Testis (tissue), 3 donors: ENCODE results near the gene TMOD2. TPM values are rescaled to one million over a fixed set of nuclear protein-coding genes. Genes with fewer than 3 reads are reported as not detected.
A peak's percentile ranks its signal among the peaks of the same experiment; 100 is the strongest.

Experiments
- DNase-seq: peaks from one replicate; pipeline ENCODE4 v3.0.0-alpha.2; 2019
- H3K27ac ChIP-seq, 2 donors: fragments of 200-600 bp; sonication (generic); one replicate each; pipeline ENCODE4 v1.5.1; 2019
- H3K27me3 ChIP-seq: fragments of 200-600 bp; sonication (generic); one replicate; pipeline ENCODE4 v1.5.1; 2019
- H3K36me3 ChIP-seq: fragments of 200-600 bp; sonication (generic); one replicate; pipeline ENCODE4 v1.5.1; 2017; ENCODE audit warnings: low read depth; ENCODE audit errors: missing control alignments
- H3K4me1 ChIP-seq: fragments of 200-600 bp; sonication (generic); one replicate; pipeline ENCODE4 v1.5.1; 2019
- H3K4me3 ChIP-seq, 2 donors: fragments of 200-600 bp; sonication (generic); one replicate each; pipeline ENCODE4 v1.5.1; 2017 to 2019
- H3K9me3 ChIP-seq: fragments of 200-600 bp; sonication (generic); one replicate; pipeline ENCODE4 v1.5.1; 2017
- POLR2A ChIP-seq: fragments of 450-650 bp; IDR thresholded peaks from one replicate; pipeline ENCODE4 v1.6.1; 2017; ENCODE audit warnings: antibody characterized with exemption, mild to moderate bottlenecking, moderate library complexity
- WGBS, 2 donors: methylation state at CpG; one replicate each; pipeline ENCODE4 v1.1.5; 2018; 5-methylcytosine and 5-hydroxymethylcytosine counted together
- intact Hi-C: fragments of 100-400 bp; cut with DNase I; formaldehyde crosslinking; loops from one replicate; pipeline ENCODE4 v1.15.1; 2023; ENCODE audit warnings: low total_unique reads
- polyA plus RNA-seq: library from polyadenylated mRNA; stranded (reverse); fragments of 350-450 nt; fragmentation: Illumina TruSeq; extraction: RNeasy Lipid Tissue Mini Kit (QIAGEN cat#74804); gene quantifications from one replicate; pipeline ENCODE4 v1.2.3, GENCODE V29; 2014; ENCODE audit warnings: low read depth, low replicate concordance; ENCODE audit not compliant: insufficient read depth
- total RNA-seq, 2 donors: library from RNA; depleted of rRNA; stranded (reverse); fragments of >200 nt; gene quantifications; one replicate each; pipeline ENCODE4 v1.2.3, GENCODE V29; 2016
- TF ChIP-seq, protein P1 (sequence below), 3 experiments: fragments of 450-650 bp in 2 of 3; fragments of 200-600 bp in 1 of 3; sonication (generic) in 1 of 3; IDR thresholded peaks; one replicate each; pipeline ENCODE4 v1.5.1; 2016 to 2019; ENCODE audit warnings: antibody characterized with exemption in 3 of 3, mild to moderate bottlenecking in 2 of 3, moderate library complexity in 1 of 3

The TMOD2 gene
- total and polyA plus RNA-seq, 3 donors from 2014 or later: 5.8 to 6.4 (median 5.9) TPM

DNA sequence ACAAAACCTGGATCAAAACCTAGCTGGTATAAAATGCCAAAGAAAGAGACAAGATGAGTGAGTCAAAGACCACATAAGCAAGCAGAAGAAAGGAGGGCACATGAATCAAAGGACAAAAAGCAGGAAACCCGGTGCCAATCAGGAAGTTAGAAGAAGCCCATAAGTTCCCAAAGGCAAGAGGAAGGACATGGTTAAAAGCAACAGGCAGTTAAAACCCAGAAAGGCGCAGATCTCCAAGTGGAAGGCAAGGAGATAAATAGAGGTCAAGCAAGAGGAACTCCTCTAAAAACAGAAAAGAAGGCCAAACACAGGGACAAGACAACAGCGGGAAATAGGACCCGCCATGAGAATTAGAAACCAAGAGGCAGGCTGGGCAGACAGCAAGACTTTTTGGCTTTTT, 4.4 kb downstream of the TMOD2 start:
- Histone ChIP-seq H3K9me3 (no peaks in the 10 kb centered on the region), H3K27ac (no peak overlapping the region), H3K4me1 (peaks cover 14% of the 10 kb centered on the region), H3K4me3 (no peak overlapping the region), H3K27me3 (no peaks in the 10 kb centered on the region), H3K36me3 (no peaks in the 10 kb centered on the region)
- no peak for DNase-seq
- TF ChIP-seq, protein P1, sequence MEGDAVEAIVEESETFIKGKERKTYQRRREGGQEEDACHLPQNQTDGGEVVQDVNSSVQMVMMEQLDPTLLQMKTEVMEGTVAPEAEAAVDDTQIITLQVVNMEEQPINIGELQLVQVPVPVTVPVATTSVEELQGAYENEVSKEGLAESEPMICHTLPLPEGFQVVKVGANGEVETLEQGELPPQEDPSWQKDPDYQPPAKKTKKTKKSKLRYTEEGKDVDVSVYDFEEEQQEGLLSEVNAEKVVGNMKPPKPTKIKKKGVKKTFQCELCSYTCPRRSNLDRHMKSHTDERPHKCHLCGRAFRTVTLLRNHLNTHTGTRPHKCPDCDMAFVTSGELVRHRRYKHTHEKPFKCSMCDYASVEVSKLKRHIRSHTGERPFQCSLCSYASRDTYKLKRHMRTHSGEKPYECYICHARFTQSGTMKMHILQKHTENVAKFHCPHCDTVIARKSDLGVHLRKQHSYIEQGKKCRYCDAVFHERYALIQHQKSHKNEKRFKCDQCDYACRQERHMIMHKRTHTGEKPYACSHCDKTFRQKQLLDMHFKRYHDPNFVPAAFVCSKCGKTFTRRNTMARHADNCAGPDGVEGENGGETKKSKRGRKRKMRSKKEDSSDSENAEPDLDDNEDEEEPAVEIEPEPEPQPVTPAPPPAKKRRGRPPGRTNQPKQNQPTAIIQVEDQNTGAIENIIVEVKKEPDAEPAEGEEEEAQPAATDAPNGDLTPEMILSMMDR (IDR thresholded peaks at IDR 0.05): no peak
- no peak for TF ChIP-seq POLR2A
- intact Hi-C loops: no loop called here
- WGBS, 2 donors: 76 to 82% methylated on average over 4 of the region's 4 CpGs

- no peak overlapping the region for H3K4me3 ChIP-seq
- H3K36me3 ChIP-seq: no peaks in the 10 kb centered on the region
- H3K27me3 ChIP-seq: no peaks in the 10 kb centered on the region
- no peak for DNase-seq
- TF ChIP-seq POLR2A: no peak
- TF ChIP-seq, protein P1 (IDR thresholded peaks at IDR 0.05): no peak
- no peak overlapping the region for H3K27ac ChIP-seq
- peaks cover 14% of the 10 kb centered on the region for H3K4me1 ChIP-seq
- 83 to 86% methylated on average over 4 of the region's 4 CpGs for WGBS, 2 donors
- intact Hi-C loops: no loop called here
- no peaks in the 10 kb centered on the region for H3K9me3 ChIP-seq
These were observed 5.1 kb downstream of the TMOD2 start for GRCh38 chr15:51756482-51756881.

DNA sequence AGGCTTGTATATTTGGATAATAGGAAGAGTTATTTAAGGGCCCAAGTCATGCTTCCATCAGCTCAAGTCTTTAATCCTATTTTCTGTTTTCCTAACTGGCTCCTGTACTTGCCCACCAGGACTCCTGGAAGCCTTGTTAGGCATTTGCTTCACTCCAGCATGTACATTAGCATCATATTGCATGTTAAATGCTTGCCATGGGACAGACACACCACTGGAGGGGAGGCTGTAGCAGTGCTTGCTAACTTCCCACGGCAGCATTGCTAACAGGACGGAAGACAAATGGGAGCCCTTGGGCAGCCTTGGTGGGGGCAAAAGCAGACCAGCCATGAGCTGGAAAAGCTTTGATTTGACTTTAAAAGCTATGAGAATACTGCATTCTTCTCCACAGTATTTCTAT, 6.1 kb downstream of the TMOD2 start:
- WGBS, 2 donors: 86 to 96% methylated on average over 2 of the region's 2 CpGs
- intact Hi-C loops: no loop called here
- peaks cover 11% of the 10 kb centered on the region for H3K4me1 ChIP-seq
- H3K36me3 ChIP-seq: no peaks in the 10 kb centered on the region
- H3K27ac ChIP-seq: no peak overlapping the region
- H3K9me3 ChIP-seq: no peaks in the 10 kb centered on the region
- no peak overlapping the region for H3K4me3 ChIP-seq
- TF ChIP-seq, protein P1 (IDR thresholded peaks at IDR 0.05): no peak
- no peak for TF ChIP-seq POLR2A
- no peaks in the 10 kb centered on the region for H3K27me3 ChIP-seq
- no peak for DNase-seq

DNA sequence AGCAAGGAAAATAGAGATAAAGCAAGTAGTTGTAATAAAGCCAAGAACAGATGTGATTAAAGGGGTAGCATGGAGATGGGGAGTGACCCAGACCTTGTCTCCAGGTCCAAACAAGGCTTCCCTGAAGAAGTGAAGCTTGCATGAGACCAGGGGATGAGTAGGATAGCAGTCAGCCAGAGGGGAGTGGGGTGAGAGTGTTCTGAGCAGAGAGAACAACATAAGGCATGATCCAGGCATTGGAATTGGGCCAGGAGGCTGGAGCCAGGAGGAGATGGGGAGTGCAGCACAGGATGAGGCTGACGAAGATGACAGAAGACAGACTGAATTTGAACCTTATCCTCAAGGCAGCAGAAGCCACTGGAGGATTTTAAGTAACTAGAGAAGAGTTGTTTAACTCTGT, 7.2 kb downstream of the TMOD2 start:
- no peaks in the 10 kb centered on the region for H3K27me3 ChIP-seq
- no peaks in the 10 kb centered on the region for H3K9me3 ChIP-seq
- WGBS, 2 donors: 32 to 64% methylated on average over 1 of the region's 1 CpG
- DNase-seq: peak; percentile 65
- H3K27ac ChIP-seq: no peak overlapping the region
- no peaks in the 10 kb centered on the region for H3K36me3 ChIP-seq
- no peak overlapping the region for H3K4me3 ChIP-seq
- intact Hi-C loops: no loop called here
- TF ChIP-seq, protein P1 (IDR thresholded peaks at IDR 0.05): no peak
- TF ChIP-seq POLR2A: no peak
- H3K4me1 ChIP-seq: peaks cover 10% of the 10 kb centered on the region

GRCh38 chr15:51759557-51760070, 8.2 kb downstream of the TMOD2 start:
- WGBS, 2 donors: 30 to 50% methylated on average over 3 of the region's 3 CpGs
- no peaks in the 10 kb centered on the region for H3K27me3 ChIP-seq
- TF ChIP-seq POLR2A: no peak
- TF ChIP-seq, protein P1 (IDR thresholded peaks at IDR 0.05): no peak
- peaks cover 10% of the 10 kb centered on the region for H3K4me1 ChIP-seq
- no peaks in the 10 kb centered on the region for H3K9me3 ChIP-seq
- intact Hi-C loops: no loop called here
- no peaks in the 10 kb centered on the region for H3K36me3 ChIP-seq
- no peak overlapping the region for H3K4me3 ChIP-seq
- DNase-seq: peak; percentile 62
- H3K27ac ChIP-seq: no peak overlapping the region
